Measurements from ENCODE around the gene MMP15.

The MMP15 gene

GRCh38 chr16:57997176-57997527 lies 28.4 kb upstream of the MMP15 start:
- DNase-seq (ENCODE audit: extremely low read depth, low read depth) = no peak
- TF ChIP-seq, protein P1, sequence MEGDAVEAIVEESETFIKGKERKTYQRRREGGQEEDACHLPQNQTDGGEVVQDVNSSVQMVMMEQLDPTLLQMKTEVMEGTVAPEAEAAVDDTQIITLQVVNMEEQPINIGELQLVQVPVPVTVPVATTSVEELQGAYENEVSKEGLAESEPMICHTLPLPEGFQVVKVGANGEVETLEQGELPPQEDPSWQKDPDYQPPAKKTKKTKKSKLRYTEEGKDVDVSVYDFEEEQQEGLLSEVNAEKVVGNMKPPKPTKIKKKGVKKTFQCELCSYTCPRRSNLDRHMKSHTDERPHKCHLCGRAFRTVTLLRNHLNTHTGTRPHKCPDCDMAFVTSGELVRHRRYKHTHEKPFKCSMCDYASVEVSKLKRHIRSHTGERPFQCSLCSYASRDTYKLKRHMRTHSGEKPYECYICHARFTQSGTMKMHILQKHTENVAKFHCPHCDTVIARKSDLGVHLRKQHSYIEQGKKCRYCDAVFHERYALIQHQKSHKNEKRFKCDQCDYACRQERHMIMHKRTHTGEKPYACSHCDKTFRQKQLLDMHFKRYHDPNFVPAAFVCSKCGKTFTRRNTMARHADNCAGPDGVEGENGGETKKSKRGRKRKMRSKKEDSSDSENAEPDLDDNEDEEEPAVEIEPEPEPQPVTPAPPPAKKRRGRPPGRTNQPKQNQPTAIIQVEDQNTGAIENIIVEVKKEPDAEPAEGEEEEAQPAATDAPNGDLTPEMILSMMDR (IDR thresholded peaks at IDR 0.05; ENCODE audit: low read depth, low read length) = no peak

GRCh38 chr16:57997528-57998265 lies 27.9 kb upstream of the MMP15 start:
- TF ChIP-seq, protein P1 (IDR thresholded peaks at IDR 0.05; ENCODE audit: low read depth, low read length) = no peak

DNA sequence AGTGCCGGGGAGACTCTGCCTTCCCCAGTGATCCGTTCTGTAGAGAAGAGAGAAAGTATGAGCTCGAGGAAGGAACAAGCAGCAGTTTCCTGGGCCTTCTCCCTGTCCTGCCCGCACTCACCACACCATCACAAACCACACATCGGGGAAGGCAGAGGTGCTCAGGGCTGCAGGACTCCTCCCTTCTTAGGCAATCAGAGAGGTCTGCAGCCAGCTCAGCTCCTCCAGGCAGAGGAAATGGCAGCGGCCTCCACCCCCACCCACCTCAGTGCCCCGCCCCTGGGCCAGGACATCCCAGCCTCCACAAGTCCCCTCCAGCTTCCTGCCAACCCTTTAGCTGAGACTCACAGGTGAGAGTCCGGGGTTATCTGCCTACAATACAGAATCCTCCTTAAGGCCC lies 27.1 kb upstream of the MMP15 start:
- TF ChIP-seq, protein P1 (IDR thresholded peaks at IDR 0.05; ENCODE audit: low read depth, low read length) = no peak
- DNase-seq (ENCODE audit: extremely low read depth, low read depth) = no peak

More at GRCh38 chr16:57997528-57998265, 27.9 kb upstream of the MMP15 start:
- no peak for DNase-seq (ENCODE audit: extremely low read depth, low read depth)

DNA sequence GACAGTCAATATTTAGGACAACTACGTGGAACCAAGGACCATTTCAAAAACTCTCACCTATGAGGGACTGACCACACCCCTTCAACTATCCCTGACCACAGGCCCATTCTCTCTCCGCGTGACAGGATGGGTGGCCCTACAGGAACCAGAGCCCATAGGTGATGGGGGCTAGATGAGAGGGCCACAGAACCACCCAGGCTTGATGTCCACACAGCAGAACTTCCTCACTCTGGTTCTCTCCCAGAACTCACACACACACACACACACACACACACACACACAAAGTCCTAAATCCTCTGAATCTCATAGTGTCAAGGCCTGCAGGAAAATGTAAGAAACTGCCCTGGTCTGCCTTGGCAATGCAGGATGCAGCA lies 26.6 kb upstream of the MMP15 start:
- DNase-seq (ENCODE audit: extremely low read depth, low read depth) = no peak
- TF ChIP-seq, protein P1 (IDR thresholded peaks at IDR 0.05; ENCODE audit: low read depth, low read length) = no peak

DNA sequence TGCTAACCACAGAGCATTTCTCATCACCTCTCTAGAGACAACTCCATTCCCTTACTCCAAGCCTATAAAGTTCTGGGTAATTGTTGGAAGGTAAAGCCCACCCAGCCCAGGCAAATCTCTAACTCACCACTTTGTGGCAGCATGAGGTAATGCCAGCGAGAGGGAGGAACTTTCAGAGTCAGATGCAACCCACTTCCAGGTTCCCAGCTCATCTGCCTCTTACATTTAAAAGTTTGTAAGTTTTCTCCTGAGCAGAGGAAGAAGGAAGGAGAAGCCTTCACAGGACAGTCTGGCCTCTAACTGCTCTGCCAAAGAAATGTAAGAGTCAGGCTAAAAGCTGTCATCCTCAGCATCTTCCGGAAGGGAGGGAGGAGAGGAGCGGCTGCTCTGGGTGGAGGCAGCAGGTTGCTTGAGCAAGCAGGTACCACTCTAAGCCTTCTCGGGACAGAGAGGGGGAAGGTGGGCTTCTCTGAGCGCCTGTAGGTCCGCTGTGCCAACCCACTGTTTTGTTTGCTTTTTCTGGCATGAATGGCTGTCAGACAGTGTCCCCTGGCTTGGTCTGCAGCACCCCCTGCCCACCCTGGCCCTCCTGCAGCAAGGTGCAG lies 26.1 kb upstream of the MMP15 start:
- no peak for DNase-seq (ENCODE audit: extremely low read depth, low read depth)
- TF ChIP-seq, protein P1 (IDR thresholded peaks at IDR 0.05; ENCODE audit: low read depth, low read length) = no peak

DNA sequence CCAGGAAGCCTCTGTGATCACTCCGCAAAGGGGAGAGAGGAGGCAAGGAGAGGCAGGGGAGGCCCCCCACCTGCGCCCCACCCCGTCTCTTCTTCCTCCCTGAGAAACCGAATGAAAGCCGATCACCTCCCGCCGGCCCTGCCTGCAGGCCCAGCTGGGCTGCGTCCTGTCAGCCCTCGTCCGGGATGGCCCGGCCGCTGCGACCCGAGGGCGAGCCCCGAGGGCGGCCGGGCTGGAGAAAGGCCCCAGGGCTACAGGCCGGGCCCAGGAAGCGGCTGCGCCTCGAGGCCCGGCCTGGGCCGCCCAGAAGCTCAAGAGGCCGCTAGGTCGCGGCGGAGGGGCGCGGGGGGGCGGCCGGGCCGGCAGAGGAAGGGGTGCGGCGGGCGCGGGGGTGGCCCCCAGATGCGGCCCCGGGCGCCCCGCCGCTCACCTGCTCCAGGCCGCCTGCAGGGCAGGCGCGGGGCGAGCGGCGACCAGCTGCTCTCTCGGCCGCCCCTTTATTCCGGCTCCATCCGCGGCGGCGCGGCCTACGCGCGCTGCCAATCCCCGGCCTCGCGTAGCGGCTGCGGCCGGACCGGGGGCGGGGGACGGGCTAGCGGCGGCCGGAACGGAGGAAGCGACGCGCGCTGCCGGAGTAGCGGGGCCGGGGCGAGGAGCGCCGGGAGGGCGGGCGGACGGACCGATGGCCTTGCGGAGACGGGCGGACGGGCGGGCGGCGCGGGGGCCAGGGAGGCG lies 25.4 kb upstream of the MMP15 start, which contains the start of gene ZNF319:
Gene ZNF319, minus strand, starts transcription at position 702 of the 735 bp plus-strand sequence. CDS start 2,407 bp downstream, outside the sequence.
- TF ChIP-seq, protein P1 (IDR thresholded peaks at IDR 0.05; ENCODE audit: low read depth, low read length) = no peak
- no peak for DNase-seq (ENCODE audit: extremely low read depth, low read depth)

Measured in AG09319 (cell line).